Measurements from ENCODE around the gene UNC5C.
A peak's percentile ranks its signal among the peaks of the same experiment; 100 is the strongest.

Gene UNC5C

GRCh38 chr4:95343235-95343634 is 205.5 kb downstream of the UNC5C start:
- Histone ChIP-seq H3K79me2 (ENCODE audit: control insufficient read depth, insufficient read depth, low read length) (no peaks in the 10 kb centered on the region), H3K23ac (ENCODE audit: low read length) (no peak overlapping the region), H3K4me1 (ENCODE audit: control insufficient read depth, low read depth, low read length) (no peaks in the 10 kb centered on the region), H2AK5ac (ENCODE audit: low read length) (no peak overlapping the region), H2BK120ac (ENCODE audit: low read depth, low read length) (no peak overlapping the region), H3K27ac (ENCODE audit: low read depth, low read length) (no peak overlapping the region), H3K36me3 (ENCODE audit: control insufficient read depth, insufficient read depth, low read length) (no peaks in the 10 kb centered on the region), H3K18ac (ENCODE audit: low read length) (no peak overlapping the region), H4K8ac (ENCODE audit: low read depth, low read length) (peak overlapping the region; percentile 28), H3K4ac (ENCODE audit: low read depth, low read length) (no peak overlapping the region), H4K5ac (ENCODE audit: low read length) (no peak overlapping the region), H2BK15ac (replicated peaks; ENCODE audit: low read depth) (no peak overlapping the region), H3K27me3 (ENCODE audit: insufficient read depth, low read length, poor library complexity) (no peaks in the 10 kb centered on the region), H3K4me2 (ENCODE audit: low read length) (no peak overlapping the region), H3K4me3 (ENCODE audit: low read length) (no peak overlapping the region), H2BK5ac (ENCODE audit: low read length) (no peak overlapping the region), H3K79me1 (ENCODE audit: low read length) (no peaks in the 10 kb centered on the region), H3K56ac (ENCODE audit: low read length) (no peak overlapping the region), H3K9ac (ENCODE audit: low read length) (no peak overlapping the region)
- no CpG with 5 or more reads among the region's 1 CpG for WGBS (ENCODE audit: extremely low coverage, insufficient coverage, low lambda C conversion rate)
- no peak for DNase-seq

DNA sequence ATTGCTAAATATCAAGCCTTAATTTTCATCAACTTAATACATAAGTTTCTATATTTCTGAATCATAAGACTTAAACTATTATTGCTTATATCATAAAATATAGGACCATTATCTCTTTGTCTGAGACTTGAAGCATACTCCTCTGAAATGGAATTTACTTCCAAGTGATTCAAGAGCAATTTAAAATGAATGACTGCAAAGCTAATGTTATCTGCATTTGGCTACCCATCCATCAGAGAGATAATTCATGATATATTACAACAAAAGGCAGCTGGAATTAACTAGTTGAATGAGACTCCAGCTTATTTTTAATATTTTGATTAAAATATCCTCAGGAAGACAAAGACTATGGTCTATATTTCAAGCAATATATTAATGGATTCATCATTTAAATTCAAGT is 208.6 kb downstream of the UNC5C start:
- Histone ChIP-seq H2BK15ac (replicated peaks; ENCODE audit: low read depth) (no peak overlapping the region), H3K23ac (ENCODE audit: low read length) (no peak overlapping the region), H3K18ac (ENCODE audit: low read length) (no peak overlapping the region), H3K36me3 (ENCODE audit: control insufficient read depth, insufficient read depth, low read length) (no peaks in the 10 kb centered on the region), H3K27ac (ENCODE audit: low read depth, low read length) (no peak overlapping the region), H3K79me2 (ENCODE audit: control insufficient read depth, insufficient read depth, low read length) (no peaks in the 10 kb centered on the region), H3K4ac (ENCODE audit: low read depth, low read length) (no peak overlapping the region), H3K4me2 (ENCODE audit: low read length) (no peak overlapping the region), H3K4me3 (ENCODE audit: low read length) (no peak overlapping the region), H2BK5ac (ENCODE audit: low read length) (no peak overlapping the region), H3K56ac (ENCODE audit: low read length) (no peak overlapping the region), H2AK5ac (ENCODE audit: low read length) (no peak overlapping the region), H3K9ac (ENCODE audit: low read length) (no peak overlapping the region), H3K79me1 (ENCODE audit: low read length) (no peaks in the 10 kb centered on the region), H2BK120ac (ENCODE audit: low read depth, low read length) (no peak overlapping the region), H3K27me3 (ENCODE audit: insufficient read depth, low read length, poor library complexity) (no peaks in the 10 kb centered on the region), H4K5ac (ENCODE audit: low read length) (no peak overlapping the region), H4K8ac (ENCODE audit: low read depth, low read length) (no peak overlapping the region), H3K4me1 (ENCODE audit: control insufficient read depth, low read depth, low read length) (no peaks in the 10 kb centered on the region)
- DNase-seq = no peak

- Histone ChIP-seq H2BK120ac (ENCODE audit: low read depth, low read length) (no peak overlapping the region), H3K79me1 (ENCODE audit: low read length) (no peaks in the 10 kb centered on the region), H3K4me1 (ENCODE audit: control insufficient read depth, low read depth, low read length) (no peaks in the 10 kb centered on the region), H3K23ac (ENCODE audit: low read length) (no peak overlapping the region), H4K5ac (ENCODE audit: low read length) (no peak overlapping the region), H3K27ac (ENCODE audit: low read depth, low read length) (no peak overlapping the region), H3K4me2 (ENCODE audit: low read length) (no peak overlapping the region), H3K4me3 (ENCODE audit: low read length) (no peak overlapping the region), H3K79me2 (ENCODE audit: control insufficient read depth, insufficient read depth, low read length) (no peaks in the 10 kb centered on the region), H3K18ac (ENCODE audit: low read length) (no peak overlapping the region), H3K27me3 (ENCODE audit: insufficient read depth, low read length, poor library complexity) (no peaks in the 10 kb centered on the region), H2BK15ac (replicated peaks; ENCODE audit: low read depth) (no peak overlapping the region), H3K36me3 (ENCODE audit: control insufficient read depth, insufficient read depth, low read length) (no peaks in the 10 kb centered on the region), H2AK5ac (ENCODE audit: low read length) (no peak overlapping the region), H3K9ac (ENCODE audit: low read length) (no peak overlapping the region), H3K4ac (ENCODE audit: low read depth, low read length) (no peak overlapping the region), H2BK5ac (ENCODE audit: low read length) (no peak overlapping the region), H4K8ac (ENCODE audit: low read depth, low read length) (no peak overlapping the region), H3K56ac (ENCODE audit: low read length) (no peak overlapping the region)
- DNase-seq = no peak
- no CpG with 5 or more reads among the region's 1 CpG for WGBS (ENCODE audit: extremely low coverage, insufficient coverage, low lambda C conversion rate)
Observed at GRCh38 chr4:95325665-95326064, 223.1 kb downstream of the UNC5C start.

- Histone ChIP-seq H2BK120ac (ENCODE audit: low read depth, low read length) (no peak overlapping the region), H3K4ac (ENCODE audit: low read depth, low read length) (no peak overlapping the region), H2BK5ac (ENCODE audit: low read length) (no peak overlapping the region), H3K79me1 (ENCODE audit: low read length) (no peaks in the 10 kb centered on the region), H2AK5ac (ENCODE audit: low read length) (no peak overlapping the region), H3K9ac (ENCODE audit: low read length) (no peak overlapping the region), H3K4me1 (ENCODE audit: control insufficient read depth, low read depth, low read length) (no peaks in the 10 kb centered on the region), H3K79me2 (ENCODE audit: control insufficient read depth, insufficient read depth, low read length) (no peaks in the 10 kb centered on the region), H3K27ac (ENCODE audit: low read depth, low read length) (no peak overlapping the region), H3K4me3 (ENCODE audit: low read length) (no peak overlapping the region), H3K36me3 (ENCODE audit: control insufficient read depth, insufficient read depth, low read length) (no peaks in the 10 kb centered on the region), H3K23ac (ENCODE audit: low read length) (no peak overlapping the region), H4K8ac (ENCODE audit: low read depth, low read length) (no peak overlapping the region), H3K56ac (ENCODE audit: low read length) (no peak overlapping the region), H3K18ac (ENCODE audit: low read length) (no peak overlapping the region), H2BK15ac (replicated peaks; ENCODE audit: low read depth) (no peak overlapping the region), H3K4me2 (ENCODE audit: low read length) (no peak overlapping the region), H3K27me3 (ENCODE audit: insufficient read depth, low read length, poor library complexity) (no peaks in the 10 kb centered on the region), H4K5ac (ENCODE audit: low read length) (no peak overlapping the region)
- WGBS (ENCODE audit: extremely low coverage, insufficient coverage, low lambda C conversion rate) = no CpG with 5 or more reads among the region's 3 CpGs
- DNase-seq = no peak
Observed at GRCh38 chr4:95319169-95319568, 229.6 kb downstream of the UNC5C start.

GRCh38 chr4:95318483-95318882 is 230.3 kb downstream of the UNC5C start:
- Histone ChIP-seq H2BK120ac (ENCODE audit: low read depth, low read length) (no peak overlapping the region), H3K27me3 (ENCODE audit: insufficient read depth, low read length, poor library complexity) (no peaks in the 10 kb centered on the region), H3K4me1 (ENCODE audit: control insufficient read depth, low read depth, low read length) (no peaks in the 10 kb centered on the region), H3K36me3 (ENCODE audit: control insufficient read depth, insufficient read depth, low read length) (no peaks in the 10 kb centered on the region), H2AK5ac (ENCODE audit: low read length) (no peak overlapping the region), H3K23ac (ENCODE audit: low read length) (no peak overlapping the region), H4K8ac (ENCODE audit: low read depth, low read length) (no peak overlapping the region), H4K5ac (ENCODE audit: low read length) (no peak overlapping the region), H3K79me2 (ENCODE audit: control insufficient read depth, insufficient read depth, low read length) (no peaks in the 10 kb centered on the region), H3K4ac (ENCODE audit: low read depth, low read length) (no peak overlapping the region), H3K27ac (ENCODE audit: low read depth, low read length) (no peak overlapping the region), H2BK15ac (replicated peaks; ENCODE audit: low read depth) (no peak overlapping the region), H3K79me1 (ENCODE audit: low read length) (no peaks in the 10 kb centered on the region), H2BK5ac (ENCODE audit: low read length) (no peak overlapping the region), H3K56ac (ENCODE audit: low read length) (no peak overlapping the region), H3K4me2 (ENCODE audit: low read length) (no peak overlapping the region), H3K4me3 (ENCODE audit: low read length) (no peak overlapping the region), H3K9ac (ENCODE audit: low read length) (no peak overlapping the region), H3K18ac (ENCODE audit: low read length) (no peak overlapping the region)
- DNase-seq = no peak
- WGBS (ENCODE audit: extremely low coverage, insufficient coverage, low lambda C conversion rate) = no CpG with 5 or more reads among the region's 1 CpG

DNA sequence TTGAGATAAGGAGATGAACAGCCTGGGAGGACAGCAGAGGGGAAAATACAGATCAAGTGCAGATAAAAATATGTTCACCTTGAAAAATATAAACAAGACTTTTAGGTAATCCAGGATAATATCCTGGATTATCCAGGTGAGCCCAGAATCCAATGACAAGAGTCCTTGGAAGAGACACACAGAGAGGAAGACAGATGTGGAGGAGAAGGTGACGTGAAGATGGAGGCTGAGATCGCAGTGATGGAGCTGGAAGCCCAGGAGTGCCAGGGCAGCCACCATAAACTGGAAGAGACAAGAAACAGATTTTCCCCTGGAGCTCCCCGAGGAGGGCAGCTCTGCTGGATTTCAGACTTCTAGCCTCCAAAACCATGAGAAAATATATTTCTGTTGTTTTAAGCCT is 230.7 kb downstream of the UNC5C start:
- Histone ChIP-seq H3K36me3 (ENCODE audit: control insufficient read depth, insufficient read depth, low read length) (no peaks in the 10 kb centered on the region), H3K79me2 (ENCODE audit: control insufficient read depth, insufficient read depth, low read length) (no peaks in the 10 kb centered on the region), H3K4ac (ENCODE audit: low read depth, low read length) (no peak overlapping the region), H3K23ac (ENCODE audit: low read length) (no peak overlapping the region), H3K27me3 (ENCODE audit: insufficient read depth, low read length, poor library complexity) (no peaks in the 10 kb centered on the region), H3K79me1 (ENCODE audit: low read length) (no peaks in the 10 kb centered on the region), H4K5ac (ENCODE audit: low read length) (no peak overlapping the region), H3K27ac (ENCODE audit: low read depth, low read length) (no peak overlapping the region), H3K4me2 (ENCODE audit: low read length) (no peak overlapping the region), H3K56ac (ENCODE audit: low read length) (no peak overlapping the region), H2BK15ac (replicated peaks; ENCODE audit: low read depth) (no peak overlapping the region), H4K8ac (ENCODE audit: low read depth, low read length) (no peak overlapping the region), H3K18ac (ENCODE audit: low read length) (no peak overlapping the region), H2BK120ac (ENCODE audit: low read depth, low read length) (no peak overlapping the region), H2BK5ac (ENCODE audit: low read length) (no peak overlapping the region), H2AK5ac (ENCODE audit: low read length) (no peak overlapping the region), H3K4me1 (ENCODE audit: control insufficient read depth, low read depth, low read length) (no peaks in the 10 kb centered on the region), H3K9ac (ENCODE audit: low read length) (no peak overlapping the region), H3K4me3 (ENCODE audit: low read length) (no peak overlapping the region)
- no CpG with 5 or more reads among the region's 3 CpGs for WGBS (ENCODE audit: extremely low coverage, insufficient coverage, low lambda C conversion rate)
- DNase-seq = no peak

All from mesendoderm (in vitro differentiated cells).